CD4-positive, alpha-beta T cell treated with Interferon alpha-2 for 1 hour (primary cell): ENCODE data around the gene CAB39.
"Not testable (repeated sequence)": the region's sequence is repeated elsewhere in the genome, so short reads cannot be mapped to it uniquely, and the experiment has no call there.

Experiments used
- DNase-seq, 2 donors: peaks; one replicate each; pipeline ENCODE4 v3.0.0-alpha.2; 2020 to 2022

The CAB39 gene

GRCh38 chr2:230684270-230685168 is 28.1 kb upstream of the CAB39 start:
- no peak for DNase-seq

GRCh38 chr2:230685178-230685577 is 27.5 kb upstream of the CAB39 start:
- DNase-seq = no peak

GRCh38 chr2:230687498-230687897 is 25.1 kb upstream of the CAB39 start:
- no peak for DNase-seq

GRCh38 chr2:230688490-230688889 is 24.2 kb upstream of the CAB39 start:
- DNase-seq = no peak

GRCh38 chr2:230690439-230690838 is 22.2 kb upstream of the CAB39 start:
- DNase-seq = no peak

GRCh38 chr2:230691005-230691647 is 21.5 kb upstream of the CAB39 start:
- no peak for DNase-seq

- no peak for DNase-seq
Measured at GRCh38 chr2:230692760-230693159, 19.9 kb upstream of the CAB39 start.

GRCh38 chr2:230693411-230693810 is 19.2 kb upstream of the CAB39 start:
- no peak for DNase-seq

- no peak for DNase-seq
Measured at GRCh38 chr2:230694241-230694640, 18.4 kb upstream of the CAB39 start.

GRCh38 chr2:230695551-230695950 is 17.1 kb upstream of the CAB39 start:
- DNase-seq = no peak

- no peak for DNase-seq
Measured at GRCh38 chr2:230696670-230697069, 16.0 kb upstream of the CAB39 start.

GRCh38 chr2:230697676-230698075 is 15.0 kb upstream of the CAB39 start:
- no peak for DNase-seq

GRCh38 chr2:230698753-230699152 is 13.9 kb upstream of the CAB39 start:
- not testable (repeated sequence) for DNase-seq

GRCh38 chr2:230700447-230700846 is 12.2 kb upstream of the CAB39 start:
- no peak for DNase-seq

GRCh38 chr2:230701308-230701707 is 11.3 kb upstream of the CAB39 start:
- no peak for DNase-seq

GRCh38 chr2:230702457-230702856 is 10.2 kb upstream of the CAB39 start:
- not testable (repeated sequence) for DNase-seq

- no peak for DNase-seq
Measured at GRCh38 chr2:230703514-230703913, 9.1 kb upstream of the CAB39 start.

GRCh38 chr2:230706053-230706521 is 6.6 kb upstream of the CAB39 start:
- peak in 1 of 2 donors; percentile 6 for DNase-seq

GRCh38 chr2:230706966-230707365 is 5.7 kb upstream of the CAB39 start:
- no peak for DNase-seq

GRCh38 chr2:230708204-230708603 is 4.4 kb upstream of the CAB39 start:
- no peak for DNase-seq

GRCh38 chr2:230711224-230711623 is 1.4 kb upstream of the CAB39 start:
- DNase-seq = peak in 1 of 2 donors; percentile 17

- DNase-seq = peak; percentile 24 to 60
Measured at GRCh38 chr2:230713331-230714135, 891 bp downstream of the CAB39 start.

- DNase-seq = peak; percentile 11 to 62
Measured at GRCh38 chr2:230714136-230714480, 1.5 kb downstream of the CAB39 start.
